Fibroblast of villous mesenchyme (primary cell): Measurements from ENCODE around the gene ABRACL. TPM values are rescaled to one million over a fixed set of nuclear protein-coding genes. Genes with fewer than 3 reads are reported as not detected.
"Not testable (repeated sequence)": the region's sequence is repeated elsewhere in the genome, so short reads cannot be mapped to it uniquely, and the experiment has no call there.

Source experiments
- DNase-seq: peaks from one replicate; pipeline ENCODE4 v3.0.0-alpha.2; 2010; ENCODE audit warnings: low read depth
- H3K4me3 ChIP-seq: 2 replicates; pipeline ENCODE4 v1.5.1; 2011; ENCODE audit warnings: low read depth, mild to moderate bottlenecking, low read length
- CTCF ChIP-seq: IDR thresholded peaks from 2 replicates; pipeline ENCODE4 v1.5.1; 2012; ENCODE audit warnings: low read depth, mild to moderate bottlenecking, low read length; ENCODE audit not compliant: insufficient read depth
- total RNA-seq: library from RNA; depleted of rRNA; stranded (reverse); fragments of >200 nt; gene quantifications from 2 replicates; pipeline ENCODE4 v1.2.3, GENCODE V29; 2012

Gene ABRACL
- total RNA-seq, 1 donor, result 54.4 TPM

- no peak overlapping the region for H3K4me3 ChIP-seq
- DNase-seq, result no peak
- TF ChIP-seq CTCF, result no peak
These were observed 7.9 kb upstream of the ABRACL start for GRCh38 chr6:139020689-139021088.

- not testable (repeated sequence) for DNase-seq, H3K4me3 ChIP-seq
These were observed 3.1 kb upstream of the ABRACL start for GRCh38 chr6:139025416-139025815.

- no peak for TF ChIP-seq CTCF
- peak; percentile 21 for DNase-seq
- H3K4me3 ChIP-seq, result peak overlapping the region; percentile 82
These were observed 844 bp upstream of the ABRACL start for GRCh38 chr6:139027620-139028182.

GRCh38 chr6:139028215-139028657 is 309 bp upstream of the ABRACL start:
- TF ChIP-seq CTCF, result no peak
- no peak for DNase-seq
- peak overlapping the region; percentile 82 for H3K4me3 ChIP-seq

GRCh38 chr6:139029470-139030227 is 1.1 kb downstream of the ABRACL start:
- TF ChIP-seq CTCF, result no peak
- peak; percentile 73 for DNase-seq

GRCh38 chr6:139030228-139030963 is 1.9 kb downstream of the ABRACL start:
- no peak for DNase-seq
- peak overlapping the region; percentile 82 for H3K4me3 ChIP-seq
- no peak for TF ChIP-seq CTCF

More at GRCh38 chr6:139029470-139030227, 1.1 kb downstream of the ABRACL start:
- peak overlapping the region; percentile 82 for H3K4me3 ChIP-seq

GRCh38 chr6:139037490-139037889 is 8.9 kb downstream of the ABRACL start:
- H3K4me3 ChIP-seq, result no peak overlapping the region
- TF ChIP-seq CTCF, result no peak
- peak; percentile 83 for DNase-seq
